Uterus (tissue), 2 donors: ENCODE results near the gene SRSF11.

Experiments used
- POLR2A ChIP-seq, 2 donors: fragments of 450-650 bp; IDR thresholded peaks; one replicate each; pipeline ENCODE4 v1.6.1; 2016; ENCODE audit warnings: antibody characterized with exemption in 2 of 2, mild to moderate bottlenecking in 1 of 2, moderate library complexity in 1 of 2
- TF ChIP-seq, protein P1 (sequence below), 4 experiments: fragments of 200-600 bp in 2 of 4; fragments of 450-650 bp in 2 of 4; sonication (generic) in 2 of 4; IDR thresholded peaks; one replicate each; pipeline ENCODE4 v1.5.1; 2016 to 2019; ENCODE audit warnings: antibody characterized with exemption in 4 of 4, mild to moderate bottlenecking in 2 of 4, moderate library complexity in 1 of 4

DNA sequence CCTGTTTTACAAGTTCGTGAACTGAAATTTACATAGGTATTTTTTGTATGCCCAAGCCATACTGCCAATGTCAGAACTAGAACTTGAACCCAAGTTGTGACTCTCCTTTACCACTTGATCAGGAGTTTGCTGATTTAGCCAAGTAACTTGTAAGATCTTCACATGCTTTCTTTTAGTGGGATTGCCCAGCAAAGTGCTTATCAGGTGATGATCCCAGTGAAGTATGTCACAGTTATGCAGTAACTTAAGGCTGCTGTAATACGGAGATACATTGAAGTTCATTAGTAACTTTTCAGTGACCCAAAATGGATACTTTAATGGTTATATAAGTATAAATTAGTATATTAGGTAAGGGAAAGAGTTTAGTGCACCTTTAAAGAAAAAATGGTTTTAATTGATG, 3.8 kb downstream of the SRSF11 start:
- TF ChIP-seq, protein P1, sequence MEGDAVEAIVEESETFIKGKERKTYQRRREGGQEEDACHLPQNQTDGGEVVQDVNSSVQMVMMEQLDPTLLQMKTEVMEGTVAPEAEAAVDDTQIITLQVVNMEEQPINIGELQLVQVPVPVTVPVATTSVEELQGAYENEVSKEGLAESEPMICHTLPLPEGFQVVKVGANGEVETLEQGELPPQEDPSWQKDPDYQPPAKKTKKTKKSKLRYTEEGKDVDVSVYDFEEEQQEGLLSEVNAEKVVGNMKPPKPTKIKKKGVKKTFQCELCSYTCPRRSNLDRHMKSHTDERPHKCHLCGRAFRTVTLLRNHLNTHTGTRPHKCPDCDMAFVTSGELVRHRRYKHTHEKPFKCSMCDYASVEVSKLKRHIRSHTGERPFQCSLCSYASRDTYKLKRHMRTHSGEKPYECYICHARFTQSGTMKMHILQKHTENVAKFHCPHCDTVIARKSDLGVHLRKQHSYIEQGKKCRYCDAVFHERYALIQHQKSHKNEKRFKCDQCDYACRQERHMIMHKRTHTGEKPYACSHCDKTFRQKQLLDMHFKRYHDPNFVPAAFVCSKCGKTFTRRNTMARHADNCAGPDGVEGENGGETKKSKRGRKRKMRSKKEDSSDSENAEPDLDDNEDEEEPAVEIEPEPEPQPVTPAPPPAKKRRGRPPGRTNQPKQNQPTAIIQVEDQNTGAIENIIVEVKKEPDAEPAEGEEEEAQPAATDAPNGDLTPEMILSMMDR (IDR thresholded peaks at IDR 0.05) = no peak
- no peak for TF ChIP-seq POLR2A (IDR thresholded peaks at IDR 0.05)
